OCI-LY1 (cell line): ENCODE data around the gene LSMEM2.

Experiments used
- H2AFZ ChIP-seq: fragments of 200-600 bp; sonication (generic), shearing (Covaris generic); 2 replicates; pipeline ENCODE4 v1.6.0; 2014; ENCODE audit warnings: antibody characterized with exemption, mild to moderate bottlenecking, low read length
- H3F3A ChIP-seq: fragments of 200-600 bp; sonication (generic), shearing (Covaris generic); 2 replicates; pipeline ENCODE4 v1.6.0; 2014; ENCODE audit warnings: mild to moderate bottlenecking, antibody characterized with exemption, low read length, moderate library complexity; ENCODE audit not compliant: insufficient read depth
- H3K27ac ChIP-seq: fragments of 200-600 bp; sonication (generic); 2 replicates; pipeline ENCODE4 v1.5.1; 2014; ENCODE audit warnings: low read length, mixed run types, mild to moderate bottlenecking, low read depth; ENCODE audit not compliant: poor library complexity, severe bottlenecking
- H3K27me3 ChIP-seq: fragments of 200-600 bp; sonication (generic); 2 replicates; pipeline ENCODE4 v1.6.0; 2014; ENCODE audit warnings: antibody characterized with exemption, mild to moderate bottlenecking, low read length, moderate library complexity; ENCODE audit not compliant: insufficient read depth
- H3K36me3 ChIP-seq: fragments of 200-600 bp; sonication (generic); 2 replicates; pipeline ENCODE4 v1.6.1; 2014; ENCODE audit warnings: mild to moderate bottlenecking, antibody characterized with exemption, low read length, moderate library complexity, mixed read lengths; ENCODE audit not compliant: insufficient read depth
- H3K4me1 ChIP-seq: fragments of 200-600 bp; sonication (generic); 2 replicates; pipeline ENCODE4 v1.5.1; 2014; ENCODE audit warnings: mild to moderate bottlenecking, low read length, moderate library complexity; ENCODE audit not compliant: insufficient read depth, severe bottlenecking
- H3K4me2 ChIP-seq: fragments of 200-600 bp; sonication (generic), shearing (Covaris generic); 2 replicates; pipeline ENCODE4 v1.6.1; 2014; ENCODE audit warnings: low read length
- H3K4me3 ChIP-seq: fragments of 200-600 bp; sonication (generic); 2 replicates; pipeline ENCODE4 v1.5.1; 2014; ENCODE audit warnings: low read length, low read depth, mild to moderate bottlenecking, mixed read lengths; ENCODE audit not compliant: poor library complexity, severe bottlenecking
- H3K79me2 ChIP-seq: fragments of 200-600 bp; shearing (Covaris generic); 2 replicates; pipeline ENCODE4 v1.6.1; 2016; ENCODE audit warnings: mixed run types, low read length, mixed read lengths; ENCODE audit not compliant: insufficient read depth
- H3K9ac ChIP-seq: fragments of 200-600 bp; sonication (generic), shearing (Covaris generic); 2 replicates; pipeline ENCODE4 v1.6.1; 2014; ENCODE audit warnings: mild to moderate bottlenecking, low read length, mixed read lengths
- H3K9me2 ChIP-seq: fragments of 200-600 bp; sonication (generic), shearing (Covaris generic); 2 replicates; pipeline ENCODE4 v1.6.1; 2014; ENCODE audit warnings: low read depth, mild to moderate bottlenecking, low read length, mixed read lengths
- H3K9me3 ChIP-seq: fragments of 200-600 bp; shearing (Covaris generic); 2 replicates; pipeline ENCODE4 v1.6.1; 2014; ENCODE audit warnings: low read length, mixed read lengths
- H4K20me1 ChIP-seq: fragments of 200-600 bp; sonication (generic), shearing (Covaris generic); 2 replicates; pipeline ENCODE4 v1.6.0; 2016; ENCODE audit warnings: mild to moderate bottlenecking, low read length; ENCODE audit not compliant: insufficient read depth
- EZH2 ChIP-seq: fragments of 200-600 bp; sonication (generic), shearing (Covaris generic); IDR thresholded peaks from 2 replicates; pipeline ENCODE4 v1.8.0; 2017; ENCODE audit warnings: borderline replicate concordance, mixed run types, mild to moderate bottlenecking, antibody characterized with exemption, low read length, moderate library complexity, mixed read lengths
- TF ChIP-seq, protein P1 (sequence below): fragments of 200-600 bp; sonication (generic), shearing (Covaris generic); IDR thresholded peaks from 2 replicates; pipeline ENCODE4 v1.5.1; 2017; ENCODE audit warnings: mild to moderate bottlenecking, antibody characterized with exemption, low read length, moderate library complexity, mixed read lengths

Gene LSMEM2

GRCh38 chr3:50314342-50314741 lies 35.5 kb downstream of the LSMEM2 start:
- H3K9me2 ChIP-seq = no peaks in the 10 kb centered on the region
- no peaks in the 10 kb centered on the region for H4K20me1 ChIP-seq
- H3K4me2 ChIP-seq = no peak overlapping the region
- no peaks in the 10 kb centered on the region for H3K79me2 ChIP-seq
- TF ChIP-seq, protein P1, sequence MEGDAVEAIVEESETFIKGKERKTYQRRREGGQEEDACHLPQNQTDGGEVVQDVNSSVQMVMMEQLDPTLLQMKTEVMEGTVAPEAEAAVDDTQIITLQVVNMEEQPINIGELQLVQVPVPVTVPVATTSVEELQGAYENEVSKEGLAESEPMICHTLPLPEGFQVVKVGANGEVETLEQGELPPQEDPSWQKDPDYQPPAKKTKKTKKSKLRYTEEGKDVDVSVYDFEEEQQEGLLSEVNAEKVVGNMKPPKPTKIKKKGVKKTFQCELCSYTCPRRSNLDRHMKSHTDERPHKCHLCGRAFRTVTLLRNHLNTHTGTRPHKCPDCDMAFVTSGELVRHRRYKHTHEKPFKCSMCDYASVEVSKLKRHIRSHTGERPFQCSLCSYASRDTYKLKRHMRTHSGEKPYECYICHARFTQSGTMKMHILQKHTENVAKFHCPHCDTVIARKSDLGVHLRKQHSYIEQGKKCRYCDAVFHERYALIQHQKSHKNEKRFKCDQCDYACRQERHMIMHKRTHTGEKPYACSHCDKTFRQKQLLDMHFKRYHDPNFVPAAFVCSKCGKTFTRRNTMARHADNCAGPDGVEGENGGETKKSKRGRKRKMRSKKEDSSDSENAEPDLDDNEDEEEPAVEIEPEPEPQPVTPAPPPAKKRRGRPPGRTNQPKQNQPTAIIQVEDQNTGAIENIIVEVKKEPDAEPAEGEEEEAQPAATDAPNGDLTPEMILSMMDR = no peak
- TF ChIP-seq EZH2 = no peak
- H3K4me3 ChIP-seq = no peak overlapping the region
- H3K4me1 ChIP-seq = peaks cover 32% of the 10 kb centered on the region
- H3K36me3 ChIP-seq = peaks cover 6% of the 10 kb centered on the region
- H3K27ac ChIP-seq = no peak overlapping the region
- H3K27me3 ChIP-seq = no peaks in the 10 kb centered on the region
- peaks cover 6% of the 10 kb centered on the region; the same call in 1 of the 2 replicates for H3K9me3 ChIP-seq
- no peak overlapping the region for H3K9ac ChIP-seq
- no peak overlapping the region for H2AFZ ChIP-seq
- H3F3A ChIP-seq = no peaks in the 10 kb centered on the region

DNA sequence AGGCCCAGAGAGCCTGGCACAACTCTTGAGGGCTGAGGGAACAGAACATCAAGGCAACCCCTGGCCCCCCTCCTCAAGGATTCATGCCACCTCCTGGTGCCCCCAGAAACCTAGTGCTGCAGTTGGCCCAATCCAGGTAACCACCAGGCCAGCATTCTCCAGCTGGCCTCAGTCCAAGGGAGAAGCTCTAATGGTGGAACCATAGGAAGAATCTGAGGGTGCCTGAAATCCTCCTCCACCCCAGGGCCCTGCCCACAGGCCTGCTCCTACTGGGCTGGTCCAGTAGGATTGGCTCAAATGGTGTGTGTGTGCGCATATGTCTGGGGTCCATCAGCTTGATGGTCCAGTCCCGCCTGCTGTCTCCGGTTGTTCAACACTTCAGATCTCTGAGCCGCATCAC lies 35.9 kb downstream of the LSMEM2 start:
- Histone ChIP-seq H3K9me2 (no peaks in the 10 kb centered on the region), H3K9me3 (peaks cover 2% of the 10 kb centered on the region; the same call in 1 of the 2 replicates), H3K27ac (no peak overlapping the region), H3K9ac (no peak overlapping the region), H3K36me3 (peaks cover 2% of the 10 kb centered on the region; the same call in 1 of the 2 replicates), H4K20me1 (no peaks in the 10 kb centered on the region), H3K4me2 (no peak overlapping the region), H3K79me2 (no peaks in the 10 kb centered on the region), H3F3A (no peaks in the 10 kb centered on the region), H3K4me3 (no peak overlapping the region), H2AFZ (no peak overlapping the region), H3K27me3 (no peaks in the 10 kb centered on the region), H3K4me1 (peaks cover 32% of the 10 kb centered on the region)
- no peak for TF ChIP-seq EZH2
- TF ChIP-seq, protein P1 = no peak

DNA sequence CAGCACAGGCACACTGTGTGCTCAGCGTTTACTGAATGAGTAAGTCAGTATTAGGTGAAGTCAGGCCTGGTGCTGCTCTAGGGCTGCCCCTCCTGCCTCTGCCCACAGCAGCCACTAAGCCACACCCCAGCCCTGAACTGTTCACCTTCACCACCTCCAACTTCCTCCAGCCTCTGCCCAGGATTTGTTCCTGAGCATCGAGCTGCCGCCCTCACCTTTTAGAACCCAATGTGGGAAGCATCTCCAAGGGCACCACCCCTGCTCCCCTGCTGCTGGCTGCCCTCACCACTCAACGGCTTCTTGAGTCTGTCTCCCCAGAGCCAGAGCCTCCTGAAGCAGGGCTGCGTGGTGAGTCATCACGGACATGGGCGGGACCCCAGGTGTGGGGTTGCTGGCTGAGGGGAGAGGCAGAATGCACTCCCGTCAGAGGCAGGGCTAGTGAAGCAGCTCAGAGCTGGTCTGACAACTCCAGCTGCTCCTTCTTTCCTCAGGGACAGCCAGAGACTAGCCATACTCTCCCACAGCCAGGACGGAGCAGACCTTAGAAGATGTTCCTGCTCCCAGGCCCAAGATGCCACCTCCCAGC lies 37.9 kb downstream of the LSMEM2 start:
- TF ChIP-seq EZH2 = no peak
- TF ChIP-seq, protein P1 = no peak
- Histone ChIP-seq H3K4me1 (peaks cover 40% of the 10 kb centered on the region), H3K27me3 (no peaks in the 10 kb centered on the region), H3K9me3 (no peaks in the 10 kb centered on the region), H2AFZ (no peak overlapping the region), H4K20me1 (no peaks in the 10 kb centered on the region), H3K4me2 (peak overlapping the region; percentile 55), H3K9ac (peak overlapping the region; percentile 43; the same call in 1 of the 2 replicates), H3K27ac (peak overlapping the region; percentile 69), H3K9me2 (no peaks in the 10 kb centered on the region), H3F3A (no peaks in the 10 kb centered on the region), H3K36me3 (no peaks in the 10 kb centered on the region), H3K79me2 (no peaks in the 10 kb centered on the region), H3K4me3 (peak overlapping the region; percentile 26)
